NCI-H446 (cell line): ENCODE measurements around the gene S100A3.
"Not testable (repeated sequence)": the region's sequence is repeated elsewhere in the genome, so short reads cannot be mapped to it uniquely, and the experiment has no call there.

Source experiments
- DNase-seq, 2 experiments: peaks; one replicate each; lab custom pipeline; 2025; lab: John Stamatoyannopoulos, UW

The S100A3 gene

GRCh38 chr1:153569465-153569864 is 20.4 kb upstream of the S100A3 start:
- no peak for DNase-seq

GRCh38 chr1:153568367-153569099 is 19.5 kb upstream of the S100A3 start:
- DNase-seq, result peak; percentile 90 to 93

GRCh38 chr1:153567621-153568366 is 18.7 kb upstream of the S100A3 start:
- DNase-seq, result peak in 1 of 2 experiments; percentile 63

GRCh38 chr1:153566414-153567371 is 17.6 kb upstream of the S100A3 start:
- peak; percentile 99 for DNase-seq

GRCh38 chr1:153565529-153566374 is 16.7 kb upstream of the S100A3 start, which contains the start of gene S100A2:
Gene S100A2 (minus strand): TSS chr1:153565844. CDS start chr1:153563877, 1,967 bp downstream.
- peak; percentile 93 to 96 for DNase-seq

GRCh38 chr1:153563991-153564390 is 14.9 kb upstream of the S100A3 start:
- peak in 1 of 2 experiments; percentile 18 for DNase-seq

- peak; percentile 32 to 39 for DNase-seq
Observed at GRCh38 chr1:153563483-153563901, 14.4 kb upstream of the S100A3 start.

GRCh38 chr1:153562021-153562420 is 13.0 kb upstream of the S100A3 start:
- not testable (repeated sequence) for DNase-seq

GRCh38 chr1:153561466-153561985 is 12.5 kb upstream of the S100A3 start:
- no peak for DNase-seq

- no peak for DNase-seq
Observed at GRCh38 chr1:153560771-153561465, 11.9 kb upstream of the S100A3 start.

- DNase-seq, result no peak
Observed at GRCh38 chr1:153560241-153560640, 11.2 kb upstream of the S100A3 start.

- no peak for DNase-seq
Observed at GRCh38 chr1:153557877-153558276, 8.8 kb upstream of the S100A3 start.

- DNase-seq, result no peak
Observed at GRCh38 chr1:153556348-153556747, 7.3 kb upstream of the S100A3 start.

GRCh38 chr1:153553830-153554541 is 4.9 kb upstream of the S100A3 start:
- peak in 1 of 2 experiments; percentile 32 for DNase-seq

GRCh38 chr1:153553096-153553495 is 4.0 kb upstream of the S100A3 start:
- DNase-seq, result no peak

GRCh38 chr1:153552335-153552734 is 3.3 kb upstream of the S100A3 start:
- DNase-seq, result no peak

GRCh38 chr1:153550827-153551500 is 1.9 kb upstream of the S100A3 start:
- no peak for DNase-seq

- DNase-seq, result no peak
Observed at GRCh38 chr1:153550398-153550758, 1.3 kb upstream of the S100A3 start.
